Fibroblast of pulmonary artery (primary cell): ENCODE results near the gene TP53BP2.

ENCODE experiments used
- DNase-seq: peaks from one replicate; pipeline ENCODE4 v3.0.0-alpha.2; 2010; ENCODE audit warnings: low read depth
- H3K4me3 ChIP-seq: replicated peaks from 2 replicates; pipeline ENCODE4 v1.5.1; 2011; ENCODE audit warnings: low read depth, mild to moderate bottlenecking, control low read depth, low read length, moderate library complexity
- TF ChIP-seq, protein P1 (sequence below): IDR thresholded peaks from 2 replicates; pipeline ENCODE4 v1.5.1; 2011; ENCODE audit warnings: mild to moderate bottlenecking, control low read depth, low read length, inconsistent platforms; ENCODE audit errors: missing control alignments

TP53BP2 gene

DNA sequence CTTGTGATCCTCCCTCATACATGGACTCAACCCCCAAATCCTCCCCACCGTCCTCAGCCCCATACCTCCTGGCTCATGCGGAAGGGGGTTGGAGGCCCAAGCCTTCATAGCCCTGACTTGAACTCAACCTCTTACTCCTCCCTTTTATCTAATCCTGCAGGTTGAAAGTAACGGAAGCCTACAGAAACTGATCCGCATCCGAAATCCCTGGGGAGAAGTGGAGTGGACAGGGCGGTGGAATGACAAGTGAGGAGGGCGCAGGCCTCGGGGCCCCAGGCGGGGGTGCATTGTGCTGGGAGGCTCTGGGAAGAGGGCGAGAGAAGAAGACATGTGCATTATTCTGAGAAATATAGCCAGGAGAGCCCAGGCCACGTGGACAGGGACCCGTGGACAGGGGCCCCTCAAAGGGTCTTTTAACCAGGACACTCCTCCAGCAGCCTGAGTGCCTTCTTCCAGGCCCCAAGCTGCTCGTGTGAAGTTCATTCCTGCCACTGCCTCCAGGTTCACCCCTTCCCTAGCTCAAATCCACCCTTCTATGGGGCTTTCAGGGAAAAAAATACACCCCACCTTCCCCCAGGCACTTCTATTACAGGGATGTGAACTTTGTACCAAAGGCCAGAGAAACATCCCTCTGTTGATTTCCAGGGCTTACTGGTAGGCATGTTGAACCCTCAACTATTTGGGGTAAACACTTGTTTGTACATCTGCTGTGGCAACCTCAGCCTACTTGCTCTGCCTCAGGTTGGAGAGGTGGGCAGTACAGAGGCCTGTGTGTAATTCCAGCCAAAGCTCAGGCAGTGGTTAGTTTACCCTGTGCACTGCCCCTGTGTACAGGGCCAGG, 94.8 kb downstream of the TP53BP2 start:
- no peak for DNase-seq
- TF ChIP-seq, protein P1, sequence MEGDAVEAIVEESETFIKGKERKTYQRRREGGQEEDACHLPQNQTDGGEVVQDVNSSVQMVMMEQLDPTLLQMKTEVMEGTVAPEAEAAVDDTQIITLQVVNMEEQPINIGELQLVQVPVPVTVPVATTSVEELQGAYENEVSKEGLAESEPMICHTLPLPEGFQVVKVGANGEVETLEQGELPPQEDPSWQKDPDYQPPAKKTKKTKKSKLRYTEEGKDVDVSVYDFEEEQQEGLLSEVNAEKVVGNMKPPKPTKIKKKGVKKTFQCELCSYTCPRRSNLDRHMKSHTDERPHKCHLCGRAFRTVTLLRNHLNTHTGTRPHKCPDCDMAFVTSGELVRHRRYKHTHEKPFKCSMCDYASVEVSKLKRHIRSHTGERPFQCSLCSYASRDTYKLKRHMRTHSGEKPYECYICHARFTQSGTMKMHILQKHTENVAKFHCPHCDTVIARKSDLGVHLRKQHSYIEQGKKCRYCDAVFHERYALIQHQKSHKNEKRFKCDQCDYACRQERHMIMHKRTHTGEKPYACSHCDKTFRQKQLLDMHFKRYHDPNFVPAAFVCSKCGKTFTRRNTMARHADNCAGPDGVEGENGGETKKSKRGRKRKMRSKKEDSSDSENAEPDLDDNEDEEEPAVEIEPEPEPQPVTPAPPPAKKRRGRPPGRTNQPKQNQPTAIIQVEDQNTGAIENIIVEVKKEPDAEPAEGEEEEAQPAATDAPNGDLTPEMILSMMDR = no peak
- H3K4me3 ChIP-seq = no peak overlapping the region

- DNase-seq = peak; percentile 63
- H3K4me3 ChIP-seq = peak overlapping the region; percentile 29
- TF ChIP-seq, protein P1 = peak; percentile 61
Measured at GRCh38 chr1:223748773-223749733, 96.7 kb downstream of the TP53BP2 start.

DNA sequence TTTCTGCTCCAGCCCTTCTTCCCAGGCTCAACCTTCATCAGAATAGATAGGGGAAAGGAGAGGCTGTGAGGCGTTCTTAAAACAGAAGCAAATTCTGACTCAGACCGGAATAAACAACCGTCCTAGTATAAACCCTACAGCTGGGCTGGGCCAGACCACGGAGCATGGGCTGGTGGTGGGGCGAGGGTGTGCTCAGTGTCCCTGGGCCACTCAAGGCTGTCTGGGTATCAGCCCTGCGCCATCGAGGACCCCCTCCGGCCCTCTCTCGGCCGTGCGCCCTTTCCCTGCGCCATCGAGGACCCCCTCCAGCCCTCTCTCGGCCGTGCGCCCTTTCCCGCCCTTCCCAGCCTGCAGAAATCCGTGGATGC, 97.4 kb downstream of the TP53BP2 start:
- H3K4me3 ChIP-seq = no peak overlapping the region
- DNase-seq = peak; percentile 75
- TF ChIP-seq, protein P1 = no peak

DNA sequence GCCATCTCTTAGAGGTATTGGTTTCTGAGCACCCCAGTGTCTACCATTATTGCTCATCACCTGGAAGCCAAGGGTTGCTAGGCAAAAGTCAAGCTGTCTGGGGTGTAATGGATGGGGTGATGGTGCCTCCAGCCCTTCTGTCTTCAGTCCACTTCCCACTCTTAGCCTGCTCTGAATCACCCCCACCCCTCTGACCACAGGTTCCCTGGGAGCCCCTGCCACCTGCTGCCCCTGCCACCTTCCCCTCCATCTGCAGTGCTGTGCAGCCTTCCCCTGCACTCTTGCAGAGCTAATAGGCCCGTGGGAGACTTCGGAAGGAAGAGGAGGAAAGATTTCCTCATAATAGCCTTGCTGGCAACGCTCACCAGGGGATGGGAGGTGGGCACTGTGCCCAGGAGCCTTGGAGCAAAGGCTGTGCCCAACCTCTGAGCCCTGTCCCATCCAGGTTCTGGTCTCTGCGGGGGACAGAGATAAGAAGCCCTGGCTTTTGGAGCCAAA, 97.9 kb downstream of the TP53BP2 start:
- no peak overlapping the region for H3K4me3 ChIP-seq
- peak; percentile 79 for DNase-seq
- TF ChIP-seq, protein P1 = no peak

GRCh38 chr1:223745731-223746130, 100.0 kb downstream of the TP53BP2 start:
- TF ChIP-seq, protein P1 = no peak
- no peak overlapping the region for H3K4me3 ChIP-seq
- peak; percentile 38 for DNase-seq

DNA sequence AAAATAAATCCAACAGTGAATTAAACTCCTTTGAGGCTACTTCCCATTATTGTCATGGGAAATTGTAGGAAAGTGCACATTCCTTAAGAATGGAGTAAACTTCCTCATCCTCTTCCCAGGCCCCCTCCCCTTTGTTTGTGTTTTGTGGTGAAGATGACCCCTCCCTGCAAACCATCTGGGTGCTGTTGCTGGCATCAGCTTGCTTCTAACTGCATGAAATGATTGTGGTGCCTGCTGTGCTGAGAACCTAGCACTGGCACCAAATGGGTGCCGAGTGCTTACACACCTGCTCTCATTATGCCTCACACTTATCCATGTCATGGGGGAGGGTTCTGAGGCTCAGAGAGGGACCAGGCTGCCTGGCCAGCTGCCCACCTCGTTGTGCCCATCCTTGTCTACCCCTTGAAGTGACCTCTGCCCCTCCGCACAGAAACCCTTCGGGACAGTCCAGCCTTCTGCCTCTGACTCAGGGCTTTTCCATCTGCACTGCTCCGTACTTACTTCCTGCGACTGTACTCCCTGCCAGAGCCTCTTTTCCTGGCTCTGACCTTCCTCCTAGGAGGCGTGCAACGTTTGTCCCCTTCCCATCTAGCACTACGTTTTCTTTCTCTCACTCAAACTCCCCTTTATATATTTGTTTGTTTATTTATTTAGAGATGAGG, 102.8 kb downstream of the TP53BP2 start:
- DNase-seq = peak; percentile 57
- no peak overlapping the region for H3K4me3 ChIP-seq
- TF ChIP-seq, protein P1 = no peak
